Keratinocyte (primary cell): ENCODE data around the gene NELL1. TPM values are rescaled to one million over a fixed set of nuclear protein-coding genes. Genes with fewer than 3 reads are reported as not detected.

Source experiments
- DNase-seq: peaks from one replicate; pipeline ENCODE4 v3.0.0-alpha.2; 2011; ENCODE audit warnings: low read depth, missing footprints, low spot score
- FAIRE-seq: peaks from 2 replicates; lab custom pipeline; 2011; peaks lifted over from hg19 to GRCh38; lab: Jason Lieb, UNC
- H2AFZ ChIP-seq: 2 replicates; pipeline ENCODE4 v1.6.0; 2012; ENCODE audit warnings: low read length, control low read depth, inconsistent platforms; ENCODE audit not compliant: control insufficient read depth
- H3K27ac ChIP-seq: 2 replicates; pipeline ENCODE4 v1.5.1; 2011; ENCODE audit warnings: low read length; ENCODE audit not compliant: control insufficient read depth, insufficient read depth
- H3K27me3 ChIP-seq: 3 replicates; pipeline ENCODE4 v1.6.0; 2011; ENCODE audit warnings: low read length; ENCODE audit not compliant: control insufficient read depth, insufficient read depth; ENCODE audit errors: extremely low read depth
- H3K36me3 ChIP-seq, 2 experiments: 2 replicates in 1 of 2; 3 replicates in 1 of 2; pipeline ENCODE4 v1.5.1; 2011; ENCODE audit warnings: low read length in 2 of 2, mild to moderate bottlenecking in 1 of 2; ENCODE audit not compliant: control insufficient read depth in 2 of 2, insufficient read depth in 2 of 2; ENCODE audit errors: extremely low read depth in 1 of 2
- H3K4me1 ChIP-seq: 3 replicates; pipeline ENCODE4 v1.5.1; 2011; ENCODE audit warnings: low read length; ENCODE audit not compliant: control insufficient read depth, insufficient read depth; ENCODE audit errors: extremely low read depth
- H3K4me2 ChIP-seq: 3 replicates; pipeline ENCODE4 v1.6.0; 2011; ENCODE audit warnings: low read depth, low read length; ENCODE audit not compliant: control insufficient read depth, insufficient read depth; ENCODE audit errors: extremely low read depth
- H3K4me3 ChIP-seq, 3 experiments: fragments of 200-600 bp in 1 of 3; sonication (generic) in 1 of 3; 2 replicates in 2 of 3; 3 replicates in 1 of 3; pipeline ENCODE4 v1.5.1; 2011 to 2016; ENCODE audit warnings: low read length in 3 of 3, mild to moderate bottlenecking in 3 of 3, control low read depth in 2 of 3, inconsistent platforms in 1 of 3, low read depth in 1 of 3, mixed read lengths in 1 of 3, mixed run types in 1 of 3, moderate library complexity in 1 of 3; ENCODE audit not compliant: control insufficient read depth in 2 of 3, insufficient read depth in 2 of 3; ENCODE audit errors: extremely low read depth in 1 of 3
- H3K79me2 ChIP-seq: 2 replicates; pipeline ENCODE4 v1.6.0; 2012; ENCODE audit warnings: low read length; ENCODE audit not compliant: control insufficient read depth, insufficient read depth
- H3K9ac ChIP-seq: 3 replicates; pipeline ENCODE4 v1.6.0; 2011; ENCODE audit warnings: low read length; ENCODE audit not compliant: control insufficient read depth, insufficient read depth; ENCODE audit errors: extremely low read depth
- H3K9me1 ChIP-seq: 3 replicates; pipeline ENCODE4 v1.6.0; 2011; ENCODE audit warnings: low read length; ENCODE audit not compliant: control insufficient read depth, insufficient read depth; ENCODE audit errors: extremely low read depth
- H3K9me3 ChIP-seq: 2 replicates; pipeline ENCODE4 v1.5.1; 2012; ENCODE audit warnings: low read depth, low read length; ENCODE audit not compliant: control insufficient read depth
- H4K20me1 ChIP-seq: 3 replicates; pipeline ENCODE4 v1.6.0; 2011; ENCODE audit warnings: low read length; ENCODE audit not compliant: control insufficient read depth, insufficient read depth; ENCODE audit errors: extremely low read depth
- EZH2 ChIP-seq: IDR thresholded peaks from one replicate; pipeline ENCODE4 v1.6.1; 2012; ENCODE audit warnings: inconsistent platforms, mild to moderate bottlenecking, low read length, moderate library complexity
- dilution Hi-C: fragments of 300-500 bp; cut with MboI; formaldehyde crosslinking; loops from one replicate; pipeline ENCODE4 v1.7.0; 2020; ENCODE audit warnings: low sequenced_read_pairs; ENCODE audit not compliant: extremely low pct_ligation_motif_present
- polyA plus RNA-seq, 5 experiments: library from polyadenylated mRNA; depleted of rRNA in 3 of 5; stranded (reverse) in 3 of 5; stranded (forward) in 1 of 5; unstranded in 1 of 5; fragments of >200 nt; gene quantifications; 1 replicate in 1 of 5; 2 replicates in 3 of 5; 3 replicates in 1 of 5; pipeline versions ENCODE4 v1.2.1 to v1.2.3, GENCODE V29; 2011 to 2012; ENCODE audit warnings: missing spikeins in 2 of 5, low read depth in 1 of 5, low replicate concordance in 1 of 5
- TF ChIP-seq, protein P1 (sequence below), 3 experiments: IDR thresholded peaks in 1 of 3; conservative IDR thresholded peaks in 1 of 3; optimal IDR thresholded peaks in 1 of 3; 2 replicates in 2 of 3; 3 replicates in 1 of 3; pipeline versions ENCODE3 to v1.5.1; 2011; ENCODE audit warnings: low read length in 3 of 3, mild to moderate bottlenecking in 3 of 3, moderate library complexity in 2 of 3, control low read depth in 1 of 3, inconsistent platforms in 1 of 3; ENCODE audit not compliant: insufficient read depth in 2 of 3; ENCODE audit errors: extremely low read depth in 1 of 3

NELL1 gene
- polyA plus RNA-seq, 1 donor (not counting 4 experiments of a cell fraction or from before 2014, with no cell fraction given): not detected

DNA sequence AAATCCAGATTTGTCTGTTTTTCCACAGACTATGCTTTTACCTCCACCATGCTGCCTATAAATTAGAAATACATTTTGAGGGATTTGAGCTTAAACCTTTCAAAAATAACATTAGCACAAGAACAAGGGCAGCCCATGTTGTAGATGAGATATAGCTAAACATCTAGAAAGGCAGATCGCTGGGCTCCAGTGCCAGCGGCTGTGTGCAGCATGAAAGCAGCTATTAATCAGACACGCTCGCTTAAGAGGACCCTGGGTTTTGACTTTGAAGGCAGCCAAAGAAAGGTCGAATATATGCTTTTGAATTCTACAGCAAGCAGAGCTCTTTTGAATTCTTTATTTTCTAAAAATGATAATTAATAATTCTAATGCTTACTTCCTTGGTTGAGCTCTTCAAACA lies 684.0 kb downstream of the NELL1 start:
- no peak overlapping the region for H2AFZ ChIP-seq
- H3K27ac ChIP-seq: no peak overlapping the region
- H3K9ac ChIP-seq: no peak overlapping the region
- dilution Hi-C loops: no loop called here
- H3K27me3 ChIP-seq: no peaks in the 10 kb centered on the region
- no peaks in the 10 kb centered on the region for H3K4me1 ChIP-seq
- FAIRE-seq (no peak), DNase-seq (no peak)
- TF ChIP-seq EZH2: no peak
- TF ChIP-seq, protein P1, sequence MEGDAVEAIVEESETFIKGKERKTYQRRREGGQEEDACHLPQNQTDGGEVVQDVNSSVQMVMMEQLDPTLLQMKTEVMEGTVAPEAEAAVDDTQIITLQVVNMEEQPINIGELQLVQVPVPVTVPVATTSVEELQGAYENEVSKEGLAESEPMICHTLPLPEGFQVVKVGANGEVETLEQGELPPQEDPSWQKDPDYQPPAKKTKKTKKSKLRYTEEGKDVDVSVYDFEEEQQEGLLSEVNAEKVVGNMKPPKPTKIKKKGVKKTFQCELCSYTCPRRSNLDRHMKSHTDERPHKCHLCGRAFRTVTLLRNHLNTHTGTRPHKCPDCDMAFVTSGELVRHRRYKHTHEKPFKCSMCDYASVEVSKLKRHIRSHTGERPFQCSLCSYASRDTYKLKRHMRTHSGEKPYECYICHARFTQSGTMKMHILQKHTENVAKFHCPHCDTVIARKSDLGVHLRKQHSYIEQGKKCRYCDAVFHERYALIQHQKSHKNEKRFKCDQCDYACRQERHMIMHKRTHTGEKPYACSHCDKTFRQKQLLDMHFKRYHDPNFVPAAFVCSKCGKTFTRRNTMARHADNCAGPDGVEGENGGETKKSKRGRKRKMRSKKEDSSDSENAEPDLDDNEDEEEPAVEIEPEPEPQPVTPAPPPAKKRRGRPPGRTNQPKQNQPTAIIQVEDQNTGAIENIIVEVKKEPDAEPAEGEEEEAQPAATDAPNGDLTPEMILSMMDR (optimal IDR thresholded peaks at IDR 0.05 in 1 of 3, IDR thresholded peaks at IDR 0.05 in 1 of 3, conservative IDR thresholded peaks at IDR 0.05 in 1 of 3; ENCODE audit: extremely low read depth in 1 of 3, insufficient read depth in 2 of 3, low read length in 3 of 3): no peak
- no peak overlapping the region for H3K4me3 ChIP-seq
- no peaks in the 10 kb centered on the region for H4K20me1 ChIP-seq
- H3K9me3 ChIP-seq: no peaks in the 10 kb centered on the region
- no peak overlapping the region for H3K4me2 ChIP-seq
- H3K36me3 ChIP-seq: no peaks in the 10 kb centered on the region
- no peaks in the 10 kb centered on the region for H3K9me1 ChIP-seq
- no peaks in the 10 kb centered on the region for H3K79me2 ChIP-seq

DNA sequence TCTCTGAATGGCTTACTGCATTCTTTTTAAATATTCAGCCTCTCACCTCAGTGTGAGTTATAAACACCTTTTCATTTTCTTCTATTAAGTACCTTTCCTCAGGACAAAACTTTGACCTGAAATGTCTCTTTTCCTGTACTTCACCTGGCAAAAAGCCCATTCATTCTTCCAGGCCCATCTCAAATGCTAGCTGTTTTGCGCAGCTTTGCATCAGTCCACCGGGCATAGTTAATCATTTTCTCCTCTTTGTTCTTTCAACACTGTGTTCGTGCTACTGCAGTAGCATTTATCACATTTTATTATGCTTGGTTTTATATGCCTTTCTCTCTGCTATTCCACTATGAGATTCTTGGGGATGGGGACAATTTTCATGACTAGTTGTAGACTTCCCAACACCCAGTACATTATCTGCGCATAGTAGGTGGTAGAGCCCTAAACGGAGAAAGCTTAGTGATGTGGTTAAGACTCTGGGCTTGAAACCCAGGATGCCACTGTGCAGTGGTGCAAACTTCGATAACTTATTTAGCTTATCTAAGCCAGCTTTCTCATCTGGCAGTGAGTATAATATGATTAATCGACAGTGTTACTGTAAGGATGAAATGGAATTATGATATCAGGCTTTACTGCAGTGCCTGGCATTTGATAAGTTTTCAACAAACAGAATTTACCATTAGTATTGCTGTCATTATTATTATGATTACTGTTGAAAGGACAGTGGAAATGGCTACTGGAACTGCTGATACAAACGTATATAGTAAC lies 695.7 kb downstream of the NELL1 start:
- H3K79me2 ChIP-seq: no peaks in the 10 kb centered on the region
- H3K9ac ChIP-seq: no peak overlapping the region
- H3K4me2 ChIP-seq: no peak overlapping the region
- H3K4me3 ChIP-seq: no peak overlapping the region
- TF ChIP-seq, protein P1 (optimal IDR thresholded peaks at IDR 0.05 in 1 of 3, IDR thresholded peaks at IDR 0.05 in 1 of 3, conservative IDR thresholded peaks at IDR 0.05 in 1 of 3; ENCODE audit: extremely low read depth in 1 of 3, insufficient read depth in 2 of 3, low read length in 3 of 3): no peak
- no peak for TF ChIP-seq EZH2
- dilution Hi-C loops: no loop called here
- no peaks in the 10 kb centered on the region for H3K27me3 ChIP-seq
- no peaks in the 10 kb centered on the region for H3K4me1 ChIP-seq
- DNase-seq (no peak), FAIRE-seq (no peak)
- no peaks in the 10 kb centered on the region for H3K9me1 ChIP-seq
- no peaks in the 10 kb centered on the region for H3K36me3 ChIP-seq
- H3K27ac ChIP-seq: no peak overlapping the region
- no peaks in the 10 kb centered on the region for H3K9me3 ChIP-seq
- no peaks in the 10 kb centered on the region for H4K20me1 ChIP-seq
- no peak overlapping the region for H2AFZ ChIP-seq
